ENCODE measurements around the gene TRAF3IP3. TPM values are rescaled to one million over a fixed set of nuclear protein-coding genes. Genes with fewer than 3 reads are reported as not detected.

The TRAF3IP3 gene
- polyA plus RNA-seq, 1 of the 3 experiments (the other 2 are of a cell fraction): 0.31 TPM

- Histone ChIP-seq H3F3A (replicated peaks; ENCODE audit: insufficient read depth) (peaks cover 38% of the 10 kb centered on the region), H3K4me3 (ENCODE audit: low read depth in 2 of 2, low read length in 1 of 2) (no peak overlapping the region), H3K9ac (no peak overlapping the region), H3K9me3 (no peaks in the 10 kb centered on the region), H3K36me3 (replicated peaks in 1 of 2; ENCODE audit: control insufficient read depth in 1 of 2, insufficient read depth in 2 of 2, low read length in 1 of 2) (no peaks in the 10 kb centered on the region), H3K9me2 (no peaks in the 10 kb centered on the region), H3K27ac (ENCODE audit: low read depth in 2 of 2, low read length in 1 of 2) (no peak overlapping the region), H3K79me2 (ENCODE audit: insufficient read depth) (no peaks in the 10 kb centered on the region), H4K20me1 (ENCODE audit: insufficient read depth) (no peaks in the 10 kb centered on the region), H3K4me2 (peak overlapping the region; percentile 70), H3K4me1 (ENCODE audit: control insufficient read depth in 1 of 2, insufficient read depth in 2 of 2, low read depth in 1 of 2, low read length in 1 of 2) (peaks cover 18 to 38% of the 10 kb centered on the region in 2 experiments), H3K27me3 (ENCODE audit: insufficient read depth) (no peaks in the 10 kb centered on the region), H2AFZ (ENCODE audit: low read depth) (no peak overlapping the region)
- POLR2A ChIA-PET: no interaction called here
- 93% methylated on average over 17 of the region's 17 CpGs for WGBS (ENCODE audit: low lambda C conversion rate)
- no peak for DNase-seq
- TF ChIP-seq POLR2AphosphoS5 (IDR thresholded peaks at IDR 0.05; ENCODE audit: low read depth, low read length) (no peak), USF2 (IDR thresholded peaks at IDR 0.05; ENCODE audit: borderline replicate concordance, low read depth, low read length) (no peak), PBX3 (IDR thresholded peaks at IDR 0.05) (no peak), REST (IDR thresholded peaks at IDR 0.05; ENCODE audit: low read depth, low read length) (no peak), TAF1 (IDR thresholded peaks at IDR 0.05; ENCODE audit: borderline replicate concordance, low read depth, low read length) (no peak), SMC3 (IDR thresholded peaks at IDR 0.05; ENCODE audit: low read depth, low read length) (no peak), EP300 (IDR thresholded peaks at IDR 0.05; ENCODE audit: borderline replicate concordance in 1 of 2, low read depth in 1 of 2, low read length in 1 of 2) (no peak), GATA2 (CRISPR knock-in tag; IDR thresholded peaks at IDR 0.05) (no peak), USF1 (IDR thresholded peaks at IDR 0.05; ENCODE audit: borderline replicate concordance, low read depth) (no peak), CTCF (IDR thresholded peaks at IDR 0.05) (no peak), RAD21 (IDR thresholded peaks at IDR 0.05; ENCODE audit: low read length) (no peak)
- CTCF ChIA-PET: no interaction called here
These were observed 15.0 kb downstream of the TRAF3IP3 start for GRCh38 chr1:209770636-209771415.

All from SK-N-SH (cell line).